Measurements from ENCODE around the gene ZNF148.

Gene ZNF148

GRCh38 chr3:125309476-125309875 lies 65.6 kb downstream of the ZNF148 start:
- Histone ChIP-seq H3K27me3 (ENCODE audit: insufficient read depth, poor library complexity, severe bottlenecking) (no peaks in the 10 kb centered on the region), H3K4me3 (replicated peaks; ENCODE audit: insufficient read depth, low read length) (no peak overlapping the region), H3K27ac (replicated peaks) (no peak overlapping the region)
- no peak for DNase-seq (ENCODE audit: low read depth in 1 of 2, low spot score in 1 of 2)
- TF ChIP-seq POLR2AphosphoS5 (IDR thresholded peaks at IDR 0.05; ENCODE audit: low read depth) (no peak), SPI1 (IDR thresholded peaks at IDR 0.05; ENCODE audit: borderline replicate concordance, low read depth) (no peak), REST (IDR thresholded peaks at IDR 0.05; ENCODE audit: insufficient replicate concordance, low read depth) (no peak)
- TF ChIP-seq, protein P1, sequence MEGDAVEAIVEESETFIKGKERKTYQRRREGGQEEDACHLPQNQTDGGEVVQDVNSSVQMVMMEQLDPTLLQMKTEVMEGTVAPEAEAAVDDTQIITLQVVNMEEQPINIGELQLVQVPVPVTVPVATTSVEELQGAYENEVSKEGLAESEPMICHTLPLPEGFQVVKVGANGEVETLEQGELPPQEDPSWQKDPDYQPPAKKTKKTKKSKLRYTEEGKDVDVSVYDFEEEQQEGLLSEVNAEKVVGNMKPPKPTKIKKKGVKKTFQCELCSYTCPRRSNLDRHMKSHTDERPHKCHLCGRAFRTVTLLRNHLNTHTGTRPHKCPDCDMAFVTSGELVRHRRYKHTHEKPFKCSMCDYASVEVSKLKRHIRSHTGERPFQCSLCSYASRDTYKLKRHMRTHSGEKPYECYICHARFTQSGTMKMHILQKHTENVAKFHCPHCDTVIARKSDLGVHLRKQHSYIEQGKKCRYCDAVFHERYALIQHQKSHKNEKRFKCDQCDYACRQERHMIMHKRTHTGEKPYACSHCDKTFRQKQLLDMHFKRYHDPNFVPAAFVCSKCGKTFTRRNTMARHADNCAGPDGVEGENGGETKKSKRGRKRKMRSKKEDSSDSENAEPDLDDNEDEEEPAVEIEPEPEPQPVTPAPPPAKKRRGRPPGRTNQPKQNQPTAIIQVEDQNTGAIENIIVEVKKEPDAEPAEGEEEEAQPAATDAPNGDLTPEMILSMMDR (IDR thresholded peaks at IDR 0.05; ENCODE audit: insufficient read depth, low read length) = no peak

DNA sequence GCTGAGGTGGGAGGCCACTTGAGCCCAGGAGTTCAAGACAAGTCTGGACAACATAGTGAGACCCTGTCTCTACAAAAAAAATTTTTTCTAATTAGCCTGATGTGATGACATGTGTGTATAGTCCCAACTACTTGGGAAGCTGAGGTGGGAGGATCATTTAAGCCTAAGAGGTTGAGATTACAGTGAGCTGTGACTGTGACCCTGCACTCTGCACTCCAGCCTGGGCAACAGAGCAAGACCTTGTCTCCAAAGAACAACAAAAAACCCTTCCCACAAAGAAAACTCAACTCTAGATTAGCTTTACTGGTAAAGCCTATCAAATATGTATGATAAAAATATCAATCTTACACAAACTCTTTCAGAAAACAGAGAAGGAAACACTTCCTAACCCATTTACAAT lies 68.5 kb downstream of the ZNF148 start:
- Histone ChIP-seq H3K4me3 (replicated peaks; ENCODE audit: insufficient read depth, low read length) (no peak overlapping the region), H3K27ac (replicated peaks) (no peak overlapping the region), H3K27me3 (ENCODE audit: insufficient read depth, poor library complexity, severe bottlenecking) (no peaks in the 10 kb centered on the region)
- TF ChIP-seq REST (IDR thresholded peaks at IDR 0.05; ENCODE audit: insufficient replicate concordance, low read depth) (no peak), GABPA (IDR thresholded peaks at IDR 0.05; ENCODE audit: low read depth) (no peak), SPI1 (IDR thresholded peaks at IDR 0.05; ENCODE audit: borderline replicate concordance, low read depth) (no peak), POLR2AphosphoS5 (IDR thresholded peaks at IDR 0.05; ENCODE audit: low read depth) (no peak)
- TF ChIP-seq, protein P1 (IDR thresholded peaks at IDR 0.05; ENCODE audit: insufficient read depth, low read length) = no peak
- no peak for DNase-seq (ENCODE audit: low read depth in 1 of 2, low spot score in 1 of 2)

GRCh38 chr3:125302932-125303331 lies 72.2 kb downstream of the ZNF148 start:
- no peaks in the 10 kb centered on the region for H3K27me3 ChIP-seq (ENCODE audit: insufficient read depth, poor library complexity, severe bottlenecking)
- TF ChIP-seq SPI1 (IDR thresholded peaks at IDR 0.05; ENCODE audit: borderline replicate concordance, low read depth) (no peak), REST (IDR thresholded peaks at IDR 0.05; ENCODE audit: insufficient replicate concordance, low read depth) (no peak), POLR2AphosphoS5 (IDR thresholded peaks at IDR 0.05; ENCODE audit: low read depth) (no peak)
- no peak overlapping the region for H3K4me3 ChIP-seq (replicated peaks; ENCODE audit: insufficient read depth, low read length)
- no peak for DNase-seq (ENCODE audit: low read depth in 1 of 2, low spot score in 1 of 2)
- no peak overlapping the region for H3K27ac ChIP-seq (replicated peaks)

DNA sequence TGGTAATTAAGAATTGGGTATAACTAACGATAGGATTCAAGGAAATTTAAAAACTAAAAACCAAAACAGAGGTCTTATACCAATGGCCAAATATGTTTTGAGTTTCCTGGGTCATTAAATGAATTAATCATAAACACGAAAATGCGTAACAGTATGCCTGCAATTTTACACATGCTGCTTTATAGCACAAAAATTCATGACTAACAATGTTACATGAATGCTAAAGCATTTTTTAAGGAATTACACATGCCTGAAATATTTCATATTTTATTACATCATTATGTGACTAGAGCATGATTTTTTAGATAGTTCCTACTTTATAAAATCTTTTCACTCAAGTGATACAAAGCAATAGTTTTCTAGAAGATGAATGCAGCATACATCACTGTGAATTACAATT lies 74.7 kb downstream of the ZNF148 start:
- DNase-seq (ENCODE audit: low read depth in 1 of 2, low spot score in 1 of 2) = no peak

More for the DNA sequence above, 74.7 kb downstream of the ZNF148 start:
- TF ChIP-seq, protein P1 (IDR thresholded peaks at IDR 0.05; ENCODE audit: insufficient read depth, low read length) = no peak
- TF ChIP-seq REST (IDR thresholded peaks at IDR 0.05; ENCODE audit: insufficient replicate concordance, low read depth) = no peak
- no peak for TF ChIP-seq POLR2AphosphoS5 (IDR thresholded peaks at IDR 0.05; ENCODE audit: low read depth)
- TF ChIP-seq SPI1 (IDR thresholded peaks at IDR 0.05; ENCODE audit: borderline replicate concordance, low read depth) = no peak
- TF ChIP-seq GABPA (IDR thresholded peaks at IDR 0.05; ENCODE audit: low read depth) = no peak
- Histone ChIP-seq H3K27me3 (ENCODE audit: insufficient read depth, poor library complexity, severe bottlenecking) (no peaks in the 10 kb centered on the region), H3K27ac (replicated peaks) (no peak overlapping the region), H3K4me3 (replicated peaks; ENCODE audit: insufficient read depth, low read length) (no peak overlapping the region)
